RKO (cell line): ENCODE data around the gene PCNA.

Source experiments
- DNase-seq: peaks from one replicate; pipeline ENCODE4 v3.0.0-alpha.2; 2016; ENCODE audit warnings: low spot score

Gene PCNA

DNA sequence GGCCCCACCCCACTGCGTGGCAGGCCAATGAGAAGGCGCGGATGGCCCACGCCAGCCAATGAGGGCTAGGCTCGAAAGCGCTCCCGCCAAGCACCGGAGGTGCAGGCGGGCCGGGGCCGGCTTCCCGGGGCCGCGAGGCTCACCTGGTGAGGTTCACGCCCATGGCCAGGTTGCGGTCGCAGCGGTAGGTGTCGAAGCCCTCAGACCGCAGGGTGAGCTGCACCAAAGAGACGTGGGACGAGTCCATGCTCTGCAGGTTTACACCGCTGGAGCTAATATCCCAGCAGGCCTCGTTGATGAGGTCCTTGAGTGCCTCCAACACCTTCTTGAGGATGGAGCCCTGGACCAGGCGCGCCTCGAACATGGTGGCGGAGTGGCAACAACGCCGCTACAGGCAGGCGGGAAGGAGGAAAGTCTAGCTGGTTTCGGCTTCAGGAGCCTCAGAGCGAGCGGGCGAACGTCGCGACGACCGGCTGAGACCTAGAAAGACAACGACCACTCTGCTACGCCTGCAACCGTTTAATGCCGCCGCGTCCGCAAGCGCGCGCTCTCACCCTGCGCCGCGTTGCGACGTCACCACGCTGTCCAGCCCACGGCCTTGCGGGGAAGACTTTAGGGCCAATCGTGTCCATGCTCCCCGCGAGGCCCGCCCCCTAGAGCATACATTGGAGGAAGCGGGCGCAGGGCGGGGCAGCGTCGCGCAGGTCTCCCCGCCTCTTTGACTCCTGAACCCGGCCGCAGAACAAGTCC lies at the start of gene PCNA:
TSS of gene PCNA (minus strand) at position 524 of the 750 bp plus-strand sequence. CDS start at position 364, 160 bp downstream.
- DNase-seq, result peak; percentile 99

DNA sequence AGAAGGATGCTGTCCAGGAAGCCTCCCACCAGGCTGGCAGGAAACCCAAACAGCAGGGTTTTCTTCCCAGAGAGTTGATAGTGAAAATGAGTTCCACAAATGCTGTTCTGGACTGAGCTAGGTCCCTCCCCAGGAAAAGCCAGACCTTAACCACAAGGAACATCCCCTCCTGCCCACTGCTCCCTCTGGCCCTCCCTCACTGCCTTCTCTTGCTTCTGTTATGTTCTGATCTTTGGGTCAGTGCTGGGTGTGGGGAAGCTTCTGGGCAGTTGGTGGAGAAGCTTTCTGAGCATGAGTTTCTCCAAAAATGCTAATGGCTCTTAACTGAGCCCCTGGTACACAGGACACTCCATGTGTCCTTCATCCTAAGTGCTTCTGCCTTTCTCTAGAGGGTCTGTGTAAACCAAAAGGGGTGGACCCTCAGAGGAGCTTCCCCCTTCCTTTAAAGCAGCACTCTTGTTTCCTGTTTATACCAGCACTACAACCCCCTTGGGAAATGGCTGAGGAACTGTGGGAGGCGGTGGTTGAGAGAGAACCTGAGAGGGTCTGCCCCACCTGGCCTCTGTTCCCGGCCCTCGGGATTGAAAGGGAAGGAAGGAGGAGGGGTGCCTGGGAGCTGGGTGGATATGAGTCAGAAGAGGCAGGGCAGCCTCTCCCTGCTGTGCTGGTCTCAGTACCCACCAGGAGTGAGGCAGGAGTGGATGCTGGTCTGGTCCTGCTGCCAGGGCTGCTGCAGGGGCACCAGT lies 49.1 kb upstream of the PCNA start:
- DNase-seq, result no peak

GRCh38 chr20:5164645-5165625 lies 45.2 kb upstream of the PCNA start:
- DNase-seq, result no peak

DNA sequence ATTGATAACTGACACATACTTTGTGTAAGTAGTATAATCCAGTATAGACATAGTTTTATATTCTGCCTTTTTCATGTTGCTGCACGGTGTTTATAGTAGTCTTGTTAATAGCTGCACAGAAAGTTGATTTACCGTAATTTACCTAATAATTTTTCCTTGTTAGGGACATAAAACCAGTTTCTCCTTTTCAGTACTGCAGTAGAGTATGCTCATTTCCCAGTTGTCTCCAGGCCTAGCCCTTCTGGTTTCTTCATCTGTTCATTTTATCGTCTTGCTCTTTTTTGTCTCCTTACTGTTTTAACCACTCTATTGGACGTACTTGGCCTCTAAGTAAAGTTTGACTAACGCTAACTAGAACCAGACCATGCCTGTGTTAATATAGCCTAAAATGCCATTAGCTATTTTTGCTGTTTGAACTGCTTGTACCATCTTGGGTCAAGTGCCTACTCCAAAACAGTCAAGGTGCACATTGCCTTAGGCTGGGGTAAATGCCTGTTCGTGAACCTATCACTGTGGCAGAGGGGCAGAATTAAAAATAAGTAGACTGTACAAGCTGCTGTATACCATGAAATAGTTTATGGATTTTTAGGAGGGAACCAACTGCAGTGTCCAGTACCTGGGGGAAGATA lies 41.9 kb upstream of the PCNA start:
- DNase-seq, result no peak

GRCh38 chr20:5160882-5161281 lies 41.1 kb upstream of the PCNA start:
- DNase-seq, result no peak

- no peak for DNase-seq
These were observed 40.2 kb upstream of the PCNA start for GRCh38 chr20:5159928-5160327.

DNA sequence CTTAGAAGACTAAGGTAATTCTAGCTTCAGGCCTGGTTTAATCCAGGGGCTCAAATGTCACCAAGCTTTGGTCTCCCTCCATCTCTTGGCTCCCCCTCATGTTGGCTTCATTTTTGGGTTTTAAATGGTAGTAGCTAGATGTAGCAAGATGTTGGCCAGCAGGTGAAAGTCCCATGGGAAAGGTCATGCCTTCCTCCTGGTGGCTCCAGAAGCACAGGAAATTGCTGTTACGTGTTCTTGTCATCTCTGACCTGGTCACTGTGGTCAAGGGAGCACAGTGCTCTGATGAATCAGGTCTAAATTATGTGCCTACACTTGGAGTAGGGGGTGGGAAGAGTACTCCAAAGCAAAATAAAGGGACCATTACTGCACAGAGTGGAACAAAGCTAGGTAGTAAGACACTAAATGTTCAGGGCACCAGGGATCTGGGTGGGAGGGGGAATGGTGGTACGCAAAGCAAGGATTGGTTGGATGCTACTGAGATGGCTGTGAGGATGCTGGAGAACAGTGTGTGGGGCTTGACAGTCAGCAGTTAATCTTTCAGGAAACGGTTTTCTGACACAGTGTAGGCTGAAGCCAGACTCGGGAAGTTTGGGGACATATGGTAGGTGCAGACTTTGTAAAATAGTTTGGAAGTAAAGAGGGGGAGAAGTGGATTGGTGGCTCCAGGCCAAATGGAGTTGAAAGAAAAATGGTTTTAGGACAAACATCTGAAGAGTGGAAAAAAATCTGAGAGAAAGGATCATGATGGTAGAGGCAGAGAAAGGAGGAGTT lies 37.1 kb upstream of the PCNA start:
- DNase-seq, result peak; percentile 14

GRCh38 chr20:5155404-5155803 lies 35.6 kb upstream of the PCNA start:
- DNase-seq, result no peak

- DNase-seq, result no peak
These were observed 34.8 kb upstream of the PCNA start for GRCh38 chr20:5154543-5154925.

DNA sequence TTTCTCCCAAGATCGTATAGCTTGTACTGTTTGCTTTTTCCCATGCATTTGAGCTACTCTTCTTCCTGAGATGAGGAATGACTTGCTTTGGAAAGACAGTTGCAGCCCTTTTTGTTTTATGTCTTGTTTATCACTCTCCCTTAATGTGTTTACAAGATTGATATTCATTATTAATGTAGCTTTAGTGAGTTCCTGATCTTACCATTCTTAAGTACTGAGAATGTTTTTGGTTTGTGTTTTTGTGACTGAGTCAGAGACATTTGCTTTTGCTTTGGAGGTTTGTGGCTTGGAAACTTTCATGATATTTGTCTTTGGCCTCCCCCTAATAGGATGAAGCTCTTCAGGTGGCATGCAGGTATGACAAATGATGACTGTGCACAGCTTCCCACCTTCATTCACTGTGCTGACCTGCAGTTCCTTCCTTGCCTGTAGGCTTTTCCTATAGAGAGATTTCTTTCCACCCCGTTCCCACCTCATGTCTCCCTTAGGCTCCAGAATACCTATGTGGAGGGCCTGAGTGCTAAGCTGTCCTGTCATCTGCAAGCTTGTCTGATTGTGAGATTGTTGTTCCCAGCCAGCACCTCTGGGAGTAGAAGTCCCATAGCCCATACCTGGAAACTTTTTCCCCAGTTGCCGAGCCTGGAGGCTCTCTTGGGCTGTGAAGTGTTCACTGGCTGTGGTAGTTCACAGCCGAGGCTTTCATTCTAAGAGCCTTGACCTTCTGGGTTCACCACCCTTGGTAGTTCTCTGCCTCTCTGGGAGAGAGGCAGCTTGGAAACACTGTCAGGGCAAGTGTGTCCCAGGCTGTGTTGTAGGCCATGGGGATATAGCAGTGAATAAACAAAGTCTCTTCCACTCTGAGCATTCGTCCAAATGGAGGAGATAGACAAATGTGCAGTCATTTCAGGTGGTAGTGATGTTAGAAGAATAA lies 34.1 kb upstream of the PCNA start:
- DNase-seq, result no peak

DNA sequence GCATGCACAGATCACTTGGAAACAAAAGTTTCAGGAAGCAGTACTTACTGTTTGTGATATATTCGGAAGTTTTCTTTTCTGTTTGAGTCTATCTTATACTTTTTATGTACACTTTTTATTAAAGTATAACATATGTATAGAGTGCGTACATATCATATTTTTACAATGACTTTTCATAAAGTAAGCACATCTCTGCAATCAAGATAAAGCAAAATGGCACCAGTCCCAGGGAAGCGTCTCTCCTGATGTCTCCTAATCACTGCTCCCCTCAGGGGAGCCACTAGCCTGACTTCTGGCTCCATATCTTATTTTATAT lies 33.4 kb upstream of the PCNA start:
- no peak for DNase-seq

GRCh38 chr20:5150226-5151076 lies 30.7 kb upstream of the PCNA start:
- DNase-seq, result no peak

GRCh38 chr20:5149892-5150225 lies 30.1 kb upstream of the PCNA start:
- no peak for DNase-seq

GRCh38 chr20:5148581-5148980 lies 28.8 kb upstream of the PCNA start:
- no peak for DNase-seq

GRCh38 chr20:5146871-5147592 lies 27.3 kb upstream of the PCNA start:
- DNase-seq, result no peak

DNA sequence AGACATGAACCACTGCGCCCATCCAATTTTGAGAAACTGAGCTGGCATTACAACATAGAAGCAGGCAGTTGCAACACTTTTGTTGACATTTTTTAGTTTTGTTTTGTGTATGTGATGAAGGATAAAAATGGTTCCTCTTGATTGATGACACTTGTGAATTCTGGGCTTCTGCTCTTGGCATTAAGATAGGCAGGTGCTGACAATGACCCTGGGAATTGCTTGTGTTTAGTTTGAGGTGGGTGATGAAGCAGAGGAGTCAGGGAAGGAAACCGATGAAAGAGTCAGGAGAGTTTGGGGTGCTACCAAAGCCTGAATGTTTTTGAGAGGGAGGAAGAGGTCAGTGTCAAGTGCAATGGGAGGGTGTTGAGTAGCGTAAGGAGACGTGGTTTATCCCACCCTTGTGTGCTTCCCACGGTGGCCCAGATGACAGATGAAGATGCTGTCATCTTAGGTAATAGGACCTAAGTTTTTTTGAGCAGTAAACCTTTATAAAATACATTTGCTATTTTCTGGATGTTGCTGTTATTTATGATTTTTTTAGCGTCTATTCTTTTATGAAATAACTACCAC lies 26.4 kb upstream of the PCNA start:
- no peak for DNase-seq

DNA sequence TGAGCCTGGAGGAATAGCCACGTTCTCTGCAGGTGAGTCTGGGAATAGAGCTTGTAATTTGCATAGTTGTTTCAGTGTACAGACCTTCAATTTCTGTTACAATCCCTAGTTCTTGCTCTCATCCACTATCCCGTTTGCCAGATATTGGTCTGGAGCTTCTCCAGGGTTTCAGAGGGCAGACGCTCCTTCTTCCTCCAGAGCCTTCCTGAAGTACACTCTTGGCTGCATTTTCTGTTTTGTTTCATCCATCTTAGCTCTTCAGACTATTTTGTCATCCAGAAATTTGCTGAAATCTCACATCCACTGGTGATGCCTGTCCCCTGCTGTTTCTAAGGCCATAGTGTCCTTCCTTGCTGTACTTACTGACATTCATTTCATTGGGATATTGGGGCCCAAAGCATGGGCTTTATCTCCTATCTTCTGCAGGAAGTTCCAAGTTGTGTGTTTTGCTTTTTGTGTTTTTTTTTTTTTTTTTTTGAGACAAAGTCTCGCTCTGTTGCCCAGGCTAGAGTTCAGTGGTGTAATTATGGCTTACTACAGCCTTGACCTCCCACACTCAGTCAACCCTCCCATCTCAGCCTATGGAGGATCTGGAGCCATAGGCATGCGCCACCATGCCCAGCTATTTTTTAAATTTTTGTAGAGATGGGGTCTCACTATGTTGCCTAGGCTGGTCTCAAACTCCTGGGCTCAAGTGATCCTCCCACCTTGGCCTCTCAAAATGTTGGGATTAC lies 25.8 kb upstream of the PCNA start:
- no peak for DNase-seq

DNA sequence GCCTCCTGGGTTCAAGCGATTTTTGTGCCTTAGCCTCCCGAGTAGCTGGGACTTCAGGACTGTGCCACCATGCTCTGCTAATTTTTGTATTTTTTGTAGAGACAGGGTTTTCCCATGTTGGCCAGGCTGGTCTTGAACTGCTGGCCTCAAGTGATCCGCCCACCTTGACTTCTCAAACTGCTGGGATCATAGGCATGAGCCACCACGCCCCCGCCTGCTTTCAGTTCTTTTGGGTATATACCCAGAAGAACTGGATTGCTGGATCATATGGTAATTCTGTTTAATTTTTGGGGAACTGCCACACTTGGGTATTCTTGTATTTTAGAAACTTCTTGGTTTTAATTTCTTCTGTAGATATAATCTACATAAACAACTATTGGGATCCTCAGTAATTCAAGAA lies 24.1 kb upstream of the PCNA start:
- DNase-seq, result no peak
